OCI-M2 (cell line): Measurements from ENCODE around the gene CFAP47.
"Not testable (repeated sequence)": the region's sequence is repeated elsewhere in the genome, so short reads cannot be mapped to it uniquely, and the experiment has no call there.

Experiments used
- DNase-seq: peaks from one replicate; lab custom pipeline; 2025; ENCODE audit not compliant: unreplicated experiment; lab: John Stamatoyannopoulos, UW

Gene CFAP47

GRCh38 chrX:35919536-35920309 lies at the start of gene CFAP47:
CFAP47 (plus strand) TSS chrX:35919734; CDS start chrX:35919800, 66 bp downstream.
- no peak for DNase-seq

DNA sequence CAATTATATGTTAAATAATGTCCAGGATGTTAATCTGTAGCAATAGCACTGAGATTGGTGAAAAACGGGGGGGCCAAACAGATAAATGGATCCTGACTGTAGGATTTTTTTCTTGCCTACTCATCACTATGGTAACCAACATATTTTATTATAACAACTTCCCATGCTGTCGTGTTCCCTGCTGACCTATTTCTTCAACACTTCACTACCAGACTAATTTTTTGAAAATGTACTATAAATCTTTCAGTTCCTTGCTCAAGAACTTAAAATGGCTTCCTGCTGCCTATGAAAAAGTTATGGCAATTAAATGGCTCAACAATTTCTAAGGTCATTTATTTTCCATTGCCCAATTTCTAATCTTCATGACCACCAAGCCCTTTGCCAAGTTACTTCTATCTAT lies 38.9 kb upstream of the CFAP47 start:
- DNase-seq: no peak

GRCh38 chrX:35886135-35886534 lies 33.4 kb upstream of the CFAP47 start:
- DNase-seq: no peak

GRCh38 chrX:35890699-35891098 lies 28.8 kb upstream of the CFAP47 start:
- DNase-seq: peak; percentile 17

- not testable (repeated sequence) for DNase-seq
These were observed 67.3 kb downstream of the CFAP47 start for GRCh38 chrX:35986816-35987215.

- no peak for DNase-seq
These were observed 87.7 kb downstream of the CFAP47 start for GRCh38 chrX:36007207-36007606.

DNA sequence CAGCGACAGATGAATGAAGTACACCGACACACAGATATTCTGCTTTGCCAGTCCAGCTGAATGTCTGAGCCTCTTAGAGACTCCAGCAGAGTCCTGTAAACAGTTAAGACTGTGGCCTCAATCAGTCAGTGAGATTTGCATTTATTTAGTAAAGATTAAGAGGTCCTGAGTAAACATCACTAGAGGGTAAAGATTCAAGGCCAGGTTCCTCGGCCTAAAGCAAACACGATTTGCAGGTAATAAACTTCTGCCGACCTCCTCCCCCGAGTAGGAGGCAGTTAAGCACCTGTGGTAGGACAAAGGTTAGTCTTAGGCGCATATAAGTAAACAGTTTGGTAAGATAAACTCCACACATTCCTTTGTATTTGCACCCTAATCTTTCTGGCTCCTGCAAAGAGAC lies 99.6 kb downstream of the CFAP47 start:
- DNase-seq: no peak

- no peak for DNase-seq
These were observed 116.0 kb downstream of the CFAP47 start for GRCh38 chrX:36035550-36035949.

DNA sequence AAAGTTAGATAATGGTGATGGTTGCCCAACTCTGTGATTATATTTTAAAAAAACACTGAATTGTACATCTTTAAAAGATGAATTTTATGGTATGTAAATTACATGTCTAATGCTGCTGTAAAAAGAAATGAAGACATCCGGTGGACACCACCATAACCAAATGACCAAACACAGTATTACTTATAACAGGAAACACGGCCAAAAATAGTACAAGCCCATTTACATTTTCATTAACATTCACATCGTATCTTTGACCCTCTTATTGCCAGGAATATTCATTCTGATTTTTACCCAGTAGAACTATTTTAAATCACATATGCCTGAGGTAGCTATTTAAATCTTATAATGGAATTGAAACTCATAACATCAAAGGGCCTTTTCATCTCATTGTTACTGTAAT lies 143.2 kb downstream of the CFAP47 start:
- no peak for DNase-seq

DNA sequence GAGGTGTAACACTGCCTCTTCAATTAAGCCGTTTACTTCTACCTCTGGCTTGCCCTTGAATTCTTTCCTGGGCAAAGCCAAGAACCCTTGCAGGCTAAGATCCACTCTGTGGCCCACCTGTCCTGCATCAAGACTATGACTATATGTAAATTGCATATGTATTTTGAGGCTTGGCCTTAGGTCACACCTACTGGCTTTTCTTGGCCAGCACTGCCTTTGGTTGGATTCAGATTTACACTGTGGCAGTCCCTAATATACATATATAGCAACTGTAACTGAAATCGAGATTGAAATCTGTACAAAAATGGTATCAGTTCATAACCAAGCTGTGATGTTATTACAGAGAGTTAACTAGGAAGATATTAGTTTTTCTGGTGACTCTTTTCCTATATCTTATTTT lies 151.5 kb downstream of the CFAP47 start:
- no peak for DNase-seq

GRCh38 chrX:36075009-36075408 lies 155.5 kb downstream of the CFAP47 start:
- not testable (repeated sequence) for DNase-seq

GRCh38 chrX:36083256-36083655 lies 163.7 kb downstream of the CFAP47 start:
- no peak for DNase-seq

DNA sequence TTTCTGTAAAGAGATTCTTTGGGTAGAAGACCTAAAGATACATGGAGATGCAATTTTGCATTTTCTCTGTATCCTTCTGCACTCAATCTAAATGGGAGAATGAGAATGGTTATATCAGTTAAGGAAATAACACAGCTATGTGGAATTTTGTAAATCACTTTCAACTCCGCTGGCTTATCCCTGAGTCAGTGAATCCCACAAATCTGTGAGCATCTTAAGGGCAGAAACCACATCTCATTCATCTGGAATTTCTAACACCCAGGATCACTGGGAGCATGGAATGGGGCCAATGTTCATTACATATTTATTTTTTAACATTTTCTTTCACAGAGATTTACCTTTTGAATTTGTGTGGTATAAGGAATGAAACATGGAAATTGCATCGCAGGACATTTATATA lies 167.8 kb downstream of the CFAP47 start:
- DNase-seq: no peak

DNA sequence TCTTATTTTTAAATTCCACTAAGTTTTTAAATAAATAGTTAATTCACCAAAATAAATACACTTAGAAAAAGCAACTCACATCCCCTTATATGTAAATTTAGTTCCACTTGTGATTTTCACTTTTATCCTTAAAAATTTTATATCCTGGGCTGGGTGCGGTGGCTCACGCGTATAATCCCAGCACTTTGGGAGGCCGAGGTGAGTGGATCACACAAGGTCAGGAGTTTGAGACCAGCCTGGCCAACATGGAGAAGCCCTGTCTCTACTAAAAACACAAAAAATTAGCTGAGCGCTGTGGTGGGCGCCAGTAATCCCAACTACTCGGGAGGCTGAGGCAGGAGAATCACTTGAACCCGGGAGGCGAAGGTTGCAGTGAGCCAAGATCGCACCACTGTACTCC lies 169.4 kb downstream of the CFAP47 start:
- not testable (repeated sequence) for DNase-seq

- no peak for DNase-seq
These were observed 182.9 kb downstream of the CFAP47 start for GRCh38 chrX:36102425-36102824.

DNA sequence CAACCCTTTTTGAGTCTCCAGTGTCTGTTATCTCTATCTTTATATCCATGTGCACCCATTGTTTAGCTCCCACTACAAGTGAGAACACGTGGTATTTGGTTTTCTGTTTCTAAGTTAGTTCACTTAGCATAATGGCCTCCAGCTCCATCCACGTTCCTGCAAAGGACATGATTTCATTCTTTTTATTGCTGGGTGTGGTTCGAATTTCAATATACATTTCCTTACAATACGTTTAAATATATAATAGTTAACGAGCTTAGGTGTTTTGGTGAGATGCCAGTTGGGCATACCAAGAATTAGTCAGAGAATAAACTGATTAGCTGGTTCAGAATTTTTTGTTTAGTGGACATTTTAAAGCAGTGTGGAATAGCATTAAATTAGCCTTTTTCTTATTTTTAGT lies 196.7 kb downstream of the CFAP47 start:
- DNase-seq: no peak

- DNase-seq: no peak
These were observed 239.7 kb downstream of the CFAP47 start for GRCh38 chrX:36159254-36159653.

GRCh38 chrX:36160081-36160480 lies 240.5 kb downstream of the CFAP47 start:
- DNase-seq: peak; percentile 27

GRCh38 chrX:36198575-36198974 lies 279.0 kb downstream of the CFAP47 start:
- no peak for DNase-seq

- no peak for DNase-seq
These were observed 280.4 kb downstream of the CFAP47 start for GRCh38 chrX:36199928-36200327.

GRCh38 chrX:36214924-36215323 lies 295.4 kb downstream of the CFAP47 start:
- DNase-seq: no peak

GRCh38 chrX:36218801-36219200 lies 299.3 kb downstream of the CFAP47 start:
- DNase-seq: no peak
